ENCODE data around the gene HLTF.
"Not testable (repeated sequence)": the region's sequence is repeated elsewhere in the genome, so short reads cannot be mapped to it uniquely, and the experiment has no call there.

DNA sequence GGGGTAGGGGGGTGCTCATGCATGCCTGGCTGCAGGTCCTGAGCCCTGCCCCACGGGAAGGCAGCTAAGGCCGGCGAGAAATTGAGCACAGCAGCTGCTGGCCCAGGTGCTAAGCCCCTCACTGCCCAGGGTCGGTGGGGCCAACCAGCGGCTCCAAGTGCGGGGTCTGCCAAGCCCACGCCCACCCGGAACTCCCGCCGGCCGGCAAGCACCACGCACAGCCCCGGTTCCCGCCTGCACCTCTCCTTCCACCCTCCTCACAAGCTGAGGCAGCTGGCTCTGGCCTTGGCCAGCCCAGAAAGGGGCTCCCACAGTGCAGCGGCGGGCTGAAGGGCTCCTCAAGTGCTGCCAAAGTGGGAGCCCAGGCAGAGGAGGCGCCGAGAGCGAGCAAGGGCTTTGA lies 11.7 kb upstream of the HLTF start:
- TF ChIP-seq WT1 (tag by site-specific recombination; IDR thresholded peaks at IDR 0.05): not testable (repeated sequence)
- TF ChIP-seq, protein P1, sequence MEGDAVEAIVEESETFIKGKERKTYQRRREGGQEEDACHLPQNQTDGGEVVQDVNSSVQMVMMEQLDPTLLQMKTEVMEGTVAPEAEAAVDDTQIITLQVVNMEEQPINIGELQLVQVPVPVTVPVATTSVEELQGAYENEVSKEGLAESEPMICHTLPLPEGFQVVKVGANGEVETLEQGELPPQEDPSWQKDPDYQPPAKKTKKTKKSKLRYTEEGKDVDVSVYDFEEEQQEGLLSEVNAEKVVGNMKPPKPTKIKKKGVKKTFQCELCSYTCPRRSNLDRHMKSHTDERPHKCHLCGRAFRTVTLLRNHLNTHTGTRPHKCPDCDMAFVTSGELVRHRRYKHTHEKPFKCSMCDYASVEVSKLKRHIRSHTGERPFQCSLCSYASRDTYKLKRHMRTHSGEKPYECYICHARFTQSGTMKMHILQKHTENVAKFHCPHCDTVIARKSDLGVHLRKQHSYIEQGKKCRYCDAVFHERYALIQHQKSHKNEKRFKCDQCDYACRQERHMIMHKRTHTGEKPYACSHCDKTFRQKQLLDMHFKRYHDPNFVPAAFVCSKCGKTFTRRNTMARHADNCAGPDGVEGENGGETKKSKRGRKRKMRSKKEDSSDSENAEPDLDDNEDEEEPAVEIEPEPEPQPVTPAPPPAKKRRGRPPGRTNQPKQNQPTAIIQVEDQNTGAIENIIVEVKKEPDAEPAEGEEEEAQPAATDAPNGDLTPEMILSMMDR (tag by site-specific recombination; IDR thresholded peaks at IDR 0.05): not testable (repeated sequence)
